ENCODE data around the gene STK31.
"Not testable (repeated sequence)": the region's sequence is repeated elsewhere in the genome, so short reads cannot be mapped to it uniquely, and the experiment has no call there.

STK31 gene

DNA sequence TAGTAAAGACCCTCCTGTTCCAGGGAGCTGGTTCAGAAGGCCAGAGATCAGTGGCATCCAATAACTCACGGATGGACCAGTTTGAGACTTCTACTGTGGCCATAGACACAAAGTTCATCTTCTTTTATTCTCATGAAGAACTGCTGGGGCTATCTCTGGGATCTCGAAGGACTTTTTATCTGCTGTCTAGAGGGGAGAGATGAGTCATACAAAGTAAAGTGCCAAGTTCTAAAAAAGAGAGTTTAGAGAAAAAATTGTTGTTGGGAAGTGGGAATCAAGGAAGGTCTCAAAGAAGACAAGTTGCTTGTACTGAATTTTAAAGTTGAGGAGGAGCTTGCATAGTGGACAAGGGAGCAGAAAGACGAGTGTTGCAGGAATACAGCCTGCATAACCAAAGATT is 38.0 kb upstream of the STK31 start:
- no peak for DNase-seq (ENCODE audit: low read depth, low spot score)
- TF ChIP-seq, protein P1, sequence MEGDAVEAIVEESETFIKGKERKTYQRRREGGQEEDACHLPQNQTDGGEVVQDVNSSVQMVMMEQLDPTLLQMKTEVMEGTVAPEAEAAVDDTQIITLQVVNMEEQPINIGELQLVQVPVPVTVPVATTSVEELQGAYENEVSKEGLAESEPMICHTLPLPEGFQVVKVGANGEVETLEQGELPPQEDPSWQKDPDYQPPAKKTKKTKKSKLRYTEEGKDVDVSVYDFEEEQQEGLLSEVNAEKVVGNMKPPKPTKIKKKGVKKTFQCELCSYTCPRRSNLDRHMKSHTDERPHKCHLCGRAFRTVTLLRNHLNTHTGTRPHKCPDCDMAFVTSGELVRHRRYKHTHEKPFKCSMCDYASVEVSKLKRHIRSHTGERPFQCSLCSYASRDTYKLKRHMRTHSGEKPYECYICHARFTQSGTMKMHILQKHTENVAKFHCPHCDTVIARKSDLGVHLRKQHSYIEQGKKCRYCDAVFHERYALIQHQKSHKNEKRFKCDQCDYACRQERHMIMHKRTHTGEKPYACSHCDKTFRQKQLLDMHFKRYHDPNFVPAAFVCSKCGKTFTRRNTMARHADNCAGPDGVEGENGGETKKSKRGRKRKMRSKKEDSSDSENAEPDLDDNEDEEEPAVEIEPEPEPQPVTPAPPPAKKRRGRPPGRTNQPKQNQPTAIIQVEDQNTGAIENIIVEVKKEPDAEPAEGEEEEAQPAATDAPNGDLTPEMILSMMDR (IDR thresholded peaks at IDR 0.05; ENCODE audit: insufficient read depth, low read length, missing control alignments) = no peak
- H3K4me3 ChIP-seq (ENCODE audit: low read depth, low read length) = no peak overlapping the region
- POLR2A ChIA-PET = no interaction called here
- CTCF ChIA-PET = interaction anchor here (2.6 kb wide), 1 partner anchor 8 kb away, joined by 14 read pairs; the partner anchor contains the start of gene FAM221A

DNA sequence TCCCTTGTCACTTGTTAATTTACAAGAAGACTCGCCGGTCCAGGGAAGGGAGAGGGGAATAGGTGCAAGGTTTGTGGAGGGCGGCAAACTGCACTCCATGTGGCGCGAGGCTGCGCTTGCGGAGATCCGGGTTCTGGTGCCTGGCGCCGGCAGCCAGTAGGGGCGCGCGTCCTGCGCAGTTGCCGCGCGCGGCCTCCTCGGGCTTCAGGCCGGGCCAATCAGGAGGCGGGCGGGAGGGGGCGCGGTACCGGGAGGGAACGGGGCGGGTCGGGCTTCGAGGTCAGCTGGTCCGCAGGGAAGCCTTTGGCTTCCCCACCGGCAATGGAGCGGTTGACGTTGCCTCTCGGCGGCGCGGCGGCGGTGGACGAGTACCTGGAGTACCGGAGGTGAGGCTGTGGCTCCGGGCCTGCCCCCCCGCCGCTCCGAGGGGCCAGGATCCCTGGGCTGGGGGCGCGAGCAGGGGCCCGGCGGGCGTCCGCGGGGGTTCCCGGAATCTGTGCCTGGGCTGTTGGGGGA is 30.1 kb upstream of the STK31 start, which contains the start of gene FAM221A:
FAM221A (plus strand) TSS at position 302 of the 516 bp plus-strand sequence; CDS start at position 322, 20 bp downstream.
- H3K4me3 ChIP-seq (ENCODE audit: low read depth, low read length) = peak within 1 kb of the TSS; percentile 64
- no peak for DNase-seq (ENCODE audit: low read depth, low spot score)
- ChIA-PET POLR2A (no interaction called here), CTCF (interaction anchor here (0.6 to 3.5 kb wide), 16 partner anchors 8 to 88 kb away, joined by 3 to 14 read pairs (median 4); partner anchors contain the start of genes CCDC126 and STK31)
- TF ChIP-seq, protein P1 (IDR thresholded peaks at IDR 0.05; ENCODE audit: insufficient read depth, low read length, missing control alignments) = peak; percentile 91

DNA sequence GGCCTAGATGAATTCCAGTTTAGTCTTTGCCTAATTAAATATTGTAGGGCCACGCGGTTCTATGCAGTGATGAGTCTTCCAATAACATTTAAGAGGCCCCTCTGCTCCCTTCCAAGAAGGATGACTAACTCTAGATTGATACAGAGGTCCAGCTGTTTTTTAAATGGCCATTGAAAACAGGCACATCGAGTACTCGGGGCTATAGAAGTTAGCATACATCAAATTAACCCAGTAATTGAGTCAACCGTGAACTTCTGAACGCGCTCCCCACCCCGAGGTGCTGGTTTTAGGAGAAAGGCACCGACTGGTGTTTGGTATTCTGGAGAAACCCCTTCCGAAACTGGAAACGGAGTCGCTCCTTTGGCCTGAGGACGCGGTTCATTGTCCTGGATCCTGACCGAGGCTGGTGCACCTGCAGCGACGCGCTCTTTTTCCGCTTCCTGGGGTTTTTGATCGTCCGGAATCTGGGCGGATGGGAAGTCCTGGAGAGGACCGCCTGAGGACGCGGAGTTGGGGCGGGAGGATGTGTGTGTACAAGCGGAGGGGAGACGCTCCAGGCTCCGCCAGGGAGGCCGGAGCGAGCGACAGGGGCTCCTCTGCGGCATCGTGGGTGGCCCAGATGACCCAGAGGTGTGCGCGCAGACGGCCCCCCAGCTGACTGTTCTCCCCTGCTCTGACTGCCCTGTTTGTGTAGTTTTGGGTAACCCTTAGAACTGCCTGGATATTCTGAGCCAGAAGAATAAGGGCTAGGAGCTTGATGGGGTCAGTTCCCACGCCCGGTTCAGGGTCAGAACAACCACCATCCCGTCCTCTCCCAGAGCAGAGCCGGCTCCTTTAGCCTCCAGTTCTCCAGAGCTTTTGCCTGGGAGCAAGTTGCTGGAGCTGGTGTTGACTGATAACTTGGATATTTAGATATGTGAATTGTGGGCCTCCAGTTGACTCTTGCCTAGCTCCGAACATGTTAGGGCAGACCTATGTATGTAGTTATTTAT is 29.3 kb upstream of the STK31 start:
- TF ChIP-seq, protein P1 (IDR thresholded peaks at IDR 0.05; ENCODE audit: insufficient read depth, low read length, missing control alignments) = no peak
- DNase-seq (ENCODE audit: low read depth, low spot score) = no peak
- ChIA-PET CTCF (interaction anchor here (0.6 to 3.5 kb wide), 9 partner anchors 10 to 83 kb away, joined by 3 to 14 read pairs (median 5); partner anchors contain the start of genes CCDC126 and STK31), POLR2A (no interaction called here)
- H3K4me3 ChIP-seq (ENCODE audit: low read depth, low read length) = peak overlapping the region; percentile 64

DNA sequence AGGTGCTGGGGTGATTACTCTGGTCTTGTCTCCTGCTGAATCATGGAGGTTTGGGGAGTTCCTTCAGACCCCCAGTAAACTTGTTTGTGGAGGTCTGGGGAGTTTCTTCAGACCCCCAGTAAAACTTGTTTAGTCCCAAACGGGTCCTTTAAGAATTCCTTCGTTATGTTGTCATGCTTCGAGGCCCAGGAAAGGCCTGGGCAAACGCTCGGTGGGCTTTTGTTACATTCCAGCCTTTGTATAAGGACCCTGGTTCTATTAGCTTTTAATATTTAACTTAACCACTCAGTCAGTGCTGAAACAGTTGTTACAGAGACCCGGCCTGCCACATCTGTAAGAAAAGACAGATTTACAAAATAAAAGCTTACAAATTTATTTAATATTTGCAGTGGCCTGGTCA is 26.0 kb upstream of the STK31 start:
- POLR2A ChIA-PET; DNase-seq (ENCODE audit: low read depth, low spot score); H3K4me3 ChIP-seq (ENCODE audit: low read depth, low read length): not testable (repeated sequence)
- CTCF ChIA-PET = interaction anchor here (1.7 to 2.3 kb wide), 2 partner anchors 12 to 15 kb away, joined by 5 to 8 read pairs; no protein-coding TSS in a partner anchor

DNA sequence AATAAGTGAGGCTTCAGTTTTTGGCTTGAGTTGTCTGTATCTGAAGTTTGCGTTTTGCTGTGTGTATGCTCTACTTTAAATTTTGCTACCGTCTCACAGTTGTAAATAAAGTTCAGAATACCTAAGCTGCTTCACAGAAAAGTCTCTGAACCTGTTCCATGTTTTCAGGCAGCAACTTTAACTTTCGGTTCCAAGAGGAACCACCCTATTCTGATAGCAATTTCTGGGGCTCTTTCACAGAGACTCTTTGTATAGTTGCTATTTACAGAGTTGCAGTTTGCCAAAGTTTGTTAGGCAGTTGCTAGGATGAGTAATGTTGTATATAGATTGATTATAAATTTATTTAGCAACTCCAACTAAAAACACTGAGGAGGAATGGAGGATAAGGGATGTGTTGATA is 24.3 kb upstream of the STK31 start:
- POLR2A ChIA-PET = no interaction called here
- TF ChIP-seq, protein P1 (IDR thresholded peaks at IDR 0.05; ENCODE audit: insufficient read depth, low read length, missing control alignments) = no peak
- no peak for DNase-seq (ENCODE audit: low read depth, low spot score)
- no peak overlapping the region for H3K4me3 ChIP-seq (ENCODE audit: low read depth, low read length)
- CTCF ChIA-PET = interaction anchor here (1.3 to 2.3 kb wide), 3 partner anchors 9 to 13 kb away, joined by 3 to 8 read pairs (median 5); no protein-coding TSS in a partner anchor

DNA sequence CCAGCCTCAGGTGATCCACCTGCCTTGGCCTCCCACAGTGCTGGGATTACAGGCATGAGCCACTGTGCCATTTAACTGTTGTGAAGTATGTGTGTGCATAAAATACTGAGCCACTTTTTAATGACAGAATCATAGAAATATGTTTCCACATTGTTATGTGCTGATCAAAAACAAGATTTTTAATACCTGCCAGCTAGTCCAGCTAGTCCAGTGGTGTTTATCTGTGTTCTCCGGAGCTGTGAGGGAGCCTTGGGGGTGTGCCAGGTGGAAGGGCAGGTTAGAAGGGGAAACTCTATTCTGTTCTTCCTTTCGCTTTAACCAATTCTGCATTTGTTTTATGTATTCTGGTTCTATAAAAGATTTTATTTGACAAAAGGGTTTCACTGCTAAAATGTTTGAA is 23.0 kb upstream of the STK31 start:
- POLR2A ChIA-PET = interaction anchor here (0.7 kb wide), 1 partner anchor 443 kb away, joined by 4 read pairs; no protein-coding TSS in a partner anchor
- DNase-seq (ENCODE audit: low read depth, low spot score) = no peak
- H3K4me3 ChIP-seq (ENCODE audit: low read depth, low read length) = no peak overlapping the region
- CTCF ChIA-PET = interaction anchor here (1.1 to 2.4 kb wide), 3 partner anchors 8 to 140 kb away, joined by 3 to 9 read pairs (median 3); no protein-coding TSS in a partner anchor
- TF ChIP-seq, protein P1 (IDR thresholded peaks at IDR 0.05; ENCODE audit: insufficient read depth, low read length, missing control alignments) = no peak

Measured in AG04449 (cell line).